Endothelial cell of umbilical vein (primary cell): ENCODE results near the gene MITF. TPM values are rescaled to one million over a fixed set of nuclear protein-coding genes. Genes with fewer than 3 reads are reported as not detected.

ENCODE experiments used
- BruUV-seq: library from RNA; stranded (reverse); fragments of 400-500 nt; replicated peaks from 2 replicates; lab custom pipeline; 2021; lab: Mats Ljungman, UMichigan
- CTCF ChIA-PET: fragments of 300-600, 350-600 bp; sonication (Branson Sonifier 250); formaldehyde crosslinking; loops from one replicate; lab custom pipeline; 2021; ENCODE audit warnings: antibody characterized with exemption, inconsistent platforms; lab: Charles Lee
- POLR2A ChIA-PET: fragments of 300-600, 350-600 bp; sonication (Branson Sonifier 250); formaldehyde crosslinking; loops from one replicate; lab custom pipeline; 2021; ENCODE audit warnings: antibody characterized with exemption, inconsistent platforms; lab: Charles Lee
- DNase-seq: peaks from one replicate; pipeline ENCODE4 v3.0.0-alpha.2; 2011; ENCODE audit warnings: low read depth, low spot score
- FAIRE-seq: peaks from 2 replicates; lab custom pipeline; 2011; peaks lifted over from hg19 to GRCh38; lab: Jason Lieb, UNC
- H2AFZ ChIP-seq: 2 replicates; pipeline ENCODE4 v1.6.0; 2012; ENCODE audit warnings: low read depth, low read length, control low read depth, inconsistent platforms
- H3K27ac ChIP-seq: 2 replicates; pipeline ENCODE4 v1.5.1; 2011; ENCODE audit warnings: low read depth, mild to moderate bottlenecking, control low read depth, low read length, moderate library complexity; ENCODE audit not compliant: insufficient read depth
- H3K27me3 ChIP-seq, 2 experiments: 2 replicates each; pipeline versions ENCODE4 v1.6.0 to v1.6.1; 2011; ENCODE audit warnings: low read length in 2 of 2, mixed read lengths in 1 of 2; ENCODE audit not compliant: control insufficient read depth in 2 of 2, insufficient read depth in 2 of 2
- H3K36me3 ChIP-seq, 2 experiments: 2 replicates in 1 of 2; 3 replicates in 1 of 2; pipeline ENCODE4 v1.5.1; 2011; ENCODE audit warnings: low read length in 2 of 2, mild to moderate bottlenecking in 1 of 2, moderate library complexity in 1 of 2; ENCODE audit not compliant: control insufficient read depth in 2 of 2, insufficient read depth in 2 of 2; ENCODE audit errors: extremely low read depth in 1 of 2
- H3K4me1 ChIP-seq: 3 replicates; pipeline ENCODE4 v1.5.1; 2011; ENCODE audit warnings: mild to moderate bottlenecking, low read length; ENCODE audit not compliant: control insufficient read depth, insufficient read depth; ENCODE audit errors: extremely low read depth
- H3K4me2 ChIP-seq: 2 replicates; pipeline ENCODE4 v1.6.1; 2011; ENCODE audit warnings: low read length, control low read depth, mixed read lengths; ENCODE audit not compliant: insufficient read depth
- H3K4me3 ChIP-seq, 3 experiments: fragments of 200-600 bp in 1 of 3; sonication (generic), shearing (Covaris generic) in 1 of 3; replicated peaks in 1 of 3; 2 replicates each; pipeline ENCODE4 v1.5.1; 2011 to 2016; ENCODE audit warnings: control low read depth in 3 of 3, low read length in 3 of 3, mild to moderate bottlenecking in 2 of 3, inconsistent platforms in 1 of 3, low read depth in 1 of 3, moderate library complexity in 1 of 3; ENCODE audit not compliant: insufficient read depth in 1 of 3
- H3K79me2 ChIP-seq: 2 replicates; pipeline ENCODE4 v1.6.0; 2012; ENCODE audit warnings: low read length, inconsistent platforms; ENCODE audit not compliant: control insufficient read depth, insufficient read depth
- H3K9ac ChIP-seq: replicated peaks from 2 replicates; pipeline ENCODE3; 2011; ENCODE audit warnings: low read length, control low read depth; ENCODE audit not compliant: insufficient read depth; ENCODE audit errors: extremely low read depth
- H3K9me1 ChIP-seq: replicated peaks from 3 replicates; pipeline ENCODE4 v1.6.0; 2011; ENCODE audit warnings: mild to moderate bottlenecking, low read length; ENCODE audit not compliant: control insufficient read depth, insufficient read depth; ENCODE audit errors: extremely low read depth
- H3K9me3 ChIP-seq: replicated peaks from 2 replicates; pipeline ENCODE4 v1.5.1; 2012; ENCODE audit warnings: low read length, inconsistent platforms; ENCODE audit not compliant: control insufficient read depth, insufficient read depth
- H4K20me1 ChIP-seq: replicated peaks from 2 replicates; pipeline ENCODE3; 2011; ENCODE audit warnings: mild to moderate bottlenecking, low read length; ENCODE audit not compliant: control insufficient read depth, insufficient read depth; ENCODE audit errors: extremely low read depth
- CTCF ChIP-seq, 2 donors: IDR thresholded peaks; 1 replicate in 1 of 2; 2 replicates in 1 of 2; pipeline ENCODE4 v1.5.1; 2011; ENCODE audit warnings: low read length in 2 of 2, mild to moderate bottlenecking in 2 of 2, moderate library complexity in 2 of 2, control low read depth in 1 of 2, inconsistent platforms in 1 of 2, low read depth in 1 of 2; ENCODE audit not compliant: insufficient read depth in 1 of 2; ENCODE audit errors: extremely low read depth in 1 of 2
- EZH2 ChIP-seq: IDR thresholded peaks from 2 replicates; pipeline ENCODE4 v1.6.1; 2012; ENCODE audit warnings: borderline replicate concordance, low read depth, mild to moderate bottlenecking, moderate library complexity, low read length, inconsistent platforms; ENCODE audit not compliant: severe bottlenecking
- FOS ChIP-seq: IDR thresholded peaks from 2 replicates; pipeline ENCODE4 v1.6.1; 2011; ENCODE audit warnings: mild to moderate bottlenecking, low read length, moderate library complexity, borderline replicate concordance; ENCODE audit not compliant: insufficient read depth
- GATA2 ChIP-seq: IDR thresholded peaks from 2 replicates; pipeline ENCODE4 v1.7.0; 2011; ENCODE audit warnings: low read depth, mild to moderate bottlenecking, moderate library complexity, mixed read lengths, low read length; ENCODE audit not compliant: insufficient read length, insufficient read depth
- JUN ChIP-seq: IDR thresholded peaks from 2 replicates; pipeline ENCODE4 v1.6.1; 2011; ENCODE audit warnings: borderline replicate concordance, low read depth; ENCODE audit not compliant: insufficient read length, insufficient read depth
- MAX ChIP-seq: IDR thresholded peaks from 2 replicates; pipeline ENCODE4 v1.6.1; 2011; ENCODE audit not compliant: insufficient read depth, insufficient read length
- MYC ChIP-seq: IDR thresholded peaks from one replicate; pipeline ENCODE4 v1.6.1; 2011; ENCODE audit warnings: mild to moderate bottlenecking, low read depth, low read length
- POLR2A ChIP-seq: IDR thresholded peaks from 2 replicates; pipeline ENCODE4 v1.6.1; 2012; ENCODE audit warnings: low read depth, mild to moderate bottlenecking, control low read depth, low read length
- POLR2AphosphoS5 ChIP-seq: IDR thresholded peaks from 2 replicates; pipeline ENCODE4 v1.6.1; 2012; ENCODE audit warnings: low read depth, mild to moderate bottlenecking, control low read depth, low read length, moderate library complexity; ENCODE audit not compliant: insufficient read depth
- dilution Hi-C: fragments of 300-500 bp; cut with MboI; formaldehyde crosslinking; loops from one replicate; pipeline ENCODE4 v1.15.0; 2019; ENCODE audit warnings: low sequenced_read_pairs; ENCODE audit not compliant: extremely low pct_ligation_motif_present
- intact Hi-C: fragments of 100-400 bp; cut with micrococcal nuclease; formaldehyde crosslinking; loops from one replicate; pipeline ENCODE4 v1.10.0; 2022
- polyA plus RNA-seq, 4 experiments: library from polyadenylated mRNA; depleted of rRNA in 3 of 4; stranded (reverse) in 3 of 4; unstranded in 1 of 4; fragments of >200 nt; gene quantifications; 2 replicates each; pipeline versions ENCODE4 v1.2.1 to v1.2.3, GENCODE V29; 2011 to 2012; ENCODE audit warnings: missing spikeins in 1 of 4
- total RNA-seq: library from RNA; stranded (reverse); gene quantifications from 2 replicates; pipeline ENCODE4 v1.2.3, GENCODE V29; 2021

The MITF gene
- total and polyA plus RNA-seq, 2 donors (not counting 3 experiments of a cell fraction or from before 2014, with no cell fraction given) = 1.6 to 2.5 TPM

- ChIA-PET POLR2A (no interaction called here), CTCF (no interaction called here)
- Histone ChIP-seq H3K9me3 (no peaks in the 10 kb centered on the region), H3K4me3 (no peak overlapping the region), H3K9me1 (no peaks in the 10 kb centered on the region), H3K4me1 (no peaks in the 10 kb centered on the region), H3K9ac (no peak overlapping the region), H3K27ac (no peak overlapping the region), H3K79me2 (no peaks in the 10 kb centered on the region), H3K4me2 (no peak overlapping the region), H2AFZ (no peak overlapping the region), H3K27me3 (no peaks in the 10 kb centered on the region), H3K36me3 (no peaks in the 10 kb centered on the region), H4K20me1 (no peaks in the 10 kb centered on the region)
- TF ChIP-seq MAX (no peak), CTCF (IDR thresholded peaks at IDR 0.05; ENCODE audit: extremely low read depth in 1 of 2, insufficient read depth in 1 of 2, low read depth in 1 of 2, low read length in 2 of 2) (no peak), POLR2AphosphoS5 (no peak), GATA2 (no peak), JUN (no peak), POLR2A (no peak), EZH2 (no peak), FOS (no peak), MYC (no peak)
- DNase-seq (no peak), FAIRE-seq (no peak)
- intact Hi-C loops = no loop called here
- dilution Hi-C loops = no loop called here
- BruUV-seq = no TSS peak
Measured at GRCh38 chr3:69963643-69964042, 224.4 kb downstream of the MITF start.
